Endometrial microvascular endothelial cells (primary cell): ENCODE results near the gene SEZ6. TPM values are rescaled to one million over a fixed set of nuclear protein-coding genes. Genes with fewer than 3 reads are reported as not detected.

ENCODE experiments used
- total RNA-seq: library from RNA; depleted of rRNA; stranded (reverse); fragments of >200 nt; gene quantifications from one replicate; pipeline ENCODE4 v1.2.3, GENCODE V29; 2015; ENCODE audit errors: inconsistent ontology term

The SEZ6 gene
- total RNA-seq, 1 donor from 2014 or later = not detected

Other genes with a start within 250 kb of the SEZ6 start
- 23.0 TPM for gene FAM222B, start 163.2 kb downstream of the SEZ6 start, total RNA-seq
- 120 TPM for gene ERAL1, start 151.0 kb downstream of the SEZ6 start, total RNA-seq
- gene FLOT2, start 108.3 kb downstream of the SEZ6 start, total RNA-seq = 102 TPM
- gene DHRS13, start 103.0 kb downstream of the SEZ6 start, total RNA-seq = 11.3 TPM
- 14.4 TPM for gene PHF12, start 54.5 kb downstream of the SEZ6 start, total RNA-seq
- gene PIPOX, start 37.1 kb upstream of the SEZ6 start, total RNA-seq = 1.5 TPM
- gene MYO18A, start 174.4 kb upstream of the SEZ6 start, total RNA-seq = 8.3 TPM
- gene CRYBA1, start 240.8 kb upstream of the SEZ6 start, total RNA-seq = not detected